A549 (cell line): ENCODE data around the gene PCGF6. TPM values are rescaled to one million over a fixed set of nuclear protein-coding genes. Genes with fewer than 3 reads are reported as not detected.

ENCODE experiments used
- BHLHE40 ChIP-seq: IDR thresholded peaks from 2 replicates; pipeline ENCODE4 v1.6.1; 2012; ENCODE audit warnings: low read depth, low read length, inconsistent platforms
- CBX8 ChIP-seq: fragments of 200-600 bp; sonication (generic); IDR thresholded peaks from 2 replicates; pipeline ENCODE4 v1.6.1; 2016
- CHD2 ChIP-seq: fragments of 150-350 bp; IDR thresholded peaks from 2 replicates; pipeline ENCODE4 v1.6.1; 2014; ENCODE audit warnings: low read length; ENCODE audit not compliant: partially characterized antibody
- CHD4 ChIP-seq: fragments of 200-600 bp; sonication (generic); IDR thresholded peaks from 2 replicates; pipeline ENCODE4 v1.6.1; 2016; ENCODE audit warnings: antibody characterized with exemption, mild to moderate bottlenecking, borderline replicate concordance
- EHMT2 ChIP-seq: fragments of 200-600 bp; sonication (generic); IDR thresholded peaks from 2 replicates; pipeline ENCODE4 v1.6.1; 2016; ENCODE audit warnings: antibody characterized with exemption, low read depth, mild to moderate bottlenecking, moderate library complexity
- EP300 ChIP-seq, 2 experiments: fragments of >200 bp; sonication (Bioruptor Twin); formaldehyde crosslinking; IDR thresholded peaks; 2 replicates in 1 of 2; 3 replicates in 1 of 2; pipeline ENCODE4 v1.6.1; 2016 to 2017
- ESRRA ChIP-seq: fragments of 150-350 bp; IDR thresholded peaks from 2 replicates; pipeline ENCODE4 v1.6.1; 2014; ENCODE audit warnings: mild to moderate bottlenecking, low read length, borderline replicate concordance
- FOSB ChIP-seq: fragments of 250-450 bp; sonication (Bioruptor Pico); IDR thresholded peaks from 2 replicates; pipeline ENCODE4 v1.5.0; 2020; ENCODE audit warnings: mild to moderate bottlenecking, moderate library complexity
- FOSL2 ChIP-seq, 2 experiments: fragments of 450-650 bp in 1 of 2; fragments of >200 bp in 1 of 2; sonication (Bioruptor Twin) in 1 of 2; formaldehyde crosslinking; IDR thresholded peaks; 2 replicates each; pipeline versions ENCODE4 v1.5.0 to v1.6.1; 2016 to 2020; ENCODE audit warnings: mild to moderate bottlenecking in 1 of 2, moderate library complexity in 1 of 2
- HDAC2 ChIP-seq: fragments of 200-600 bp; sonication (generic); IDR thresholded peaks from 2 replicates; pipeline ENCODE4 v1.6.1; 2016
- HOXA7 ChIP-seq: fragments of 250-450 bp; sonication (Bioruptor Pico); IDR thresholded peaks from 2 replicates; pipeline ENCODE4 v1.5.0; 2020; ENCODE audit warnings: mild to moderate bottlenecking, moderate library complexity
- HOXB13 ChIP-seq: fragments of 250-450 bp; sonication (Bioruptor Pico); IDR thresholded peaks from 2 replicates; pipeline ENCODE4 v1.5.0; 2020; ENCODE audit warnings: low read depth, mild to moderate bottlenecking, moderate library complexity
- JUNB ChIP-seq: fragments of >200 bp; sonication (Bioruptor Twin); formaldehyde crosslinking; IDR thresholded peaks from 2 replicates; pipeline ENCODE4 v1.6.1; 2016
- KDM5A ChIP-seq: fragments of 200-600 bp; sonication (generic); IDR thresholded peaks from 2 replicates; pipeline ENCODE4 v1.6.1; 2016; ENCODE audit warnings: antibody characterized with exemption, mild to moderate bottlenecking
- MAFK ChIP-seq: fragments of 450-650 bp; IDR thresholded peaks from 2 replicates; pipeline ENCODE4 v1.6.1; 2014; ENCODE audit not compliant: partially characterized antibody
- MAZ ChIP-seq: fragments of 150-350 bp; IDR thresholded peaks from 2 replicates; pipeline ENCODE4 v1.6.1; 2014; ENCODE audit warnings: antibody characterized with exemption, low read depth, low read length, borderline replicate concordance
- NFE2L2 ChIP-seq: fragments of 150-350 bp; conservative IDR thresholded peaks from 2 replicates; pipeline ENCODE4 v1.6.1; 2014; ENCODE audit warnings: low read length
- NPAS2 ChIP-seq: fragments of 250-450 bp; sonication (Bioruptor Pico); IDR thresholded peaks from 2 replicates; pipeline ENCODE4 v1.8.0; 2022; ENCODE audit warnings: mild to moderate bottlenecking, moderate library complexity, borderline replicate concordance
- NR3C1 ChIP-seq: fragments of >200 bp; sonication (Bioruptor Twin); formaldehyde crosslinking; IDR thresholded peaks from 3 replicates; pipeline ENCODE4 v1.6.1; 2017
- PHF8 ChIP-seq: fragments of 200-600 bp; sonication (generic); IDR thresholded peaks from 2 replicates; pipeline ENCODE4 v1.6.1; 2016; ENCODE audit warnings: low read depth, mild to moderate bottlenecking, antibody characterized with exemption, moderate library complexity, borderline replicate concordance
- POLR2A ChIP-seq: IDR thresholded peaks from 2 replicates; pipeline ENCODE4 v1.6.1; 2012; ENCODE audit warnings: mild to moderate bottlenecking, low read length
- RAD21 ChIP-seq, 2 experiments: fragments of >200 bp in 1 of 2; sonication (Bioruptor Twin) in 1 of 2; formaldehyde crosslinking in 1 of 2; IDR thresholded peaks in 1 of 2; conservative IDR thresholded peaks in 1 of 2; 2 replicates in 1 of 2; 3 replicates in 1 of 2; pipeline ENCODE4 v1.6.1; 2012 to 2018; ENCODE audit warnings: inconsistent platforms in 1 of 2
- RARB ChIP-seq: fragments of 250-450 bp; sonication (Bioruptor Pico); IDR thresholded peaks from 2 replicates; pipeline ENCODE4 v1.8.0; 2021; ENCODE audit warnings: mild to moderate bottlenecking, moderate library complexity
- RCOR1 ChIP-seq: fragments of 150-350 bp; IDR thresholded peaks from 2 replicates; pipeline ENCODE4 v1.6.1; 2014; ENCODE audit warnings: antibody characterized with exemption, low read length, low read depth
- RFX5 ChIP-seq: fragments of 450-650 bp; IDR thresholded peaks from 2 replicates; pipeline ENCODE4 v1.7.1; 2014; ENCODE audit warnings: antibody characterized with exemption, mild to moderate bottlenecking, moderate library complexity
- TP53 ChIP-seq: fragments of 250-450 bp; sonication (Bioruptor Pico); IDR thresholded peaks from 2 replicates; pipeline ENCODE4 v1.5.0; 2021; ENCODE audit warnings: mild to moderate bottlenecking, moderate library complexity
- ZC3H11A ChIP-seq: fragments of 450-650 bp; IDR thresholded peaks from 2 replicates; pipeline ENCODE4 v1.6.1; 2014; ENCODE audit warnings: antibody characterized with exemption, mild to moderate bottlenecking
- polyA plus RNA-seq, 4 experiments: library from polyadenylated mRNA; depleted of rRNA in 3 of 4; stranded (reverse); fragments of >200 nt; fragmentation: RNase III in 1 of 4; extraction: RNeasy Plus Mini Kit Qiagen cat#74134 plus additional on column Dnase treatment in 1 of 4; gene quantifications; 2 replicates in 3 of 4; 3 replicates in 1 of 4; pipeline ENCODE4 v1.2.3, GENCODE V29; 2011 to 2017
- TF ChIP-seq, protein P1 (sequence below): fragments of 250-450 bp; sonication (Bioruptor Pico); IDR thresholded peaks from 2 replicates; pipeline ENCODE4 v1.5.0; 2020; ENCODE audit warnings: low read depth, mild to moderate bottlenecking, moderate library complexity
- TF ChIP-seq, protein P2 (sequence below): IDR thresholded peaks from 2 replicates; pipeline ENCODE4 v1.6.1; 2012; ENCODE audit warnings: low read depth, borderline replicate concordance
- TF ChIP-seq, protein P3 (sequence below): fragments of >200 bp; sonication (Bioruptor Twin); formaldehyde crosslinking; IDR thresholded peaks from 3 replicates; pipeline ENCODE4 v1.5.1; 2016

Gene PCGF6
- polyA plus RNA-seq, 2 of the 4 experiments (the other 2 are of a cell fraction): 11.3 to 17.6 TPM

DNA sequence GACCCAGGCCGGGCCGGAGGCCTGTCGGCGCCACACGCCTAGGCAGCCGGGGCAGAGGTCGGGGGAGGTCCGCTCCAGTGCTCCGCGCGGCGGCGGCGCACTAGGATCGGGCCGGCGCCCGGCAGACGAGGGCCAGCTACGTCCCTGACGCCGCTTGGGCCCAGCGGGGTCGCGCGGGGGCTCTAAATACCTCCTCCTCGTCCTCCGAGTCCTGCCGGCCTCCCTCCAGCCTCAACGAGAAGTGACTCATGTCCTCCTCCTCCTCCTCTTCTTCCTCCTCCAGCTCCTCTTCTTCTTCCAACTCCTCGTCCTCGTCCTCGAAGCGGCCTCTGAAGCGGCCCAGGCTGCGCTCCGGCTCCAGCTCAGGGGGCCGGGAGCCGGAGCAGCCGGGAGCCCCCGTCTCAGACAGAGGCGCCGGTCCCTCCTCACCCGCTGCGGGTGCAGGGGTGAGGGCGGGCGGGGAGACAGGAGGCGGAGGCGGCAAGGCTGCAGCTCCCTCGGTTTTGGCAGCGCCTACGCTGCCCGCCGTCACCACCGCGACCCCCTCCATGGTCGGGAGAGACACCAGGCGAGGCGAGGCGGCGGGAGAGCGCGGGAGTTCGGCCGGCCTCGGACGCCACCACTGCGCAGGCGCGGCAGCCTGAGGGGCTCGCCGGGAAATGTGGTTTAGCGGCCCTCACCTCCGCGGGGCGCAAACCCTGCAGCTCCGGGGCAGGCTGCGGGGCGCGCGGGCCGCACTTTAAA, at the start of gene PCGF6 (continued):
- TF ChIP-seq, protein P1, sequence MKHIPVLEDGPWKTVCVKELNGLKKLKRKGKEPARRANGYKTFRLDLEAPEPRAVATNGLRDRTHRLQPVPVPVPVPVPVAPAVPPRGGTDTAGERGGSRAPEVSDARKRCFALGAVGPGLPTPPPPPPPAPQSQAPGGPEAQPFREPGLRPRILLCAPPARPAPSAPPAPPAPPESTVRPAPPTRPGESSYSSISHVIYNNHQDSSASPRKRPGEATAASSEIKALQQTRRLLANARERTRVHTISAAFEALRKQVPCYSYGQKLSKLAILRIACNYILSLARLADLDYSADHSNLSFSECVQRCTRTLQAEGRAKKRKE (CRISPR knock-in tag): no peak
- TF ChIP-seq CBX8: no peak
- TF ChIP-seq POLR2A: peak; percentile 71
- TF ChIP-seq HOXA7: no peak
- TF ChIP-seq HOXB13 (CRISPR knock-in tag): no peak
- no peak for TF ChIP-seq RCOR1
- TF ChIP-seq JUNB: no peak
- TF ChIP-seq NPAS2 (CRISPR knock-in tag): no peak
- peak; percentile 9; the same call in 1 of the 2 replicates for TF ChIP-seq PHF8
- TF ChIP-seq, protein P2, sequence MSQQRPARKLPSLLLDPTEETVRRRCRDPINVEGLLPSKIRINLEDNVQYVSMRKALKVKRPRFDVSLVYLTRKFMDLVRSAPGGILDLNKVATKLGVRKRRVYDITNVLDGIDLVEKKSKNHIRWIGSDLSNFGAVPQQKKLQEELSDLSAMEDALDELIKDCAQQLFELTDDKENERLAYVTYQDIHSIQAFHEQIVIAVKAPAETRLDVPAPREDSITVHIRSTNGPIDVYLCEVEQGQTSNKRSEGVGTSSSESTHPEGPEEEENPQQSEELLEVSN: peak; percentile 97
- TF ChIP-seq, protein P3, sequence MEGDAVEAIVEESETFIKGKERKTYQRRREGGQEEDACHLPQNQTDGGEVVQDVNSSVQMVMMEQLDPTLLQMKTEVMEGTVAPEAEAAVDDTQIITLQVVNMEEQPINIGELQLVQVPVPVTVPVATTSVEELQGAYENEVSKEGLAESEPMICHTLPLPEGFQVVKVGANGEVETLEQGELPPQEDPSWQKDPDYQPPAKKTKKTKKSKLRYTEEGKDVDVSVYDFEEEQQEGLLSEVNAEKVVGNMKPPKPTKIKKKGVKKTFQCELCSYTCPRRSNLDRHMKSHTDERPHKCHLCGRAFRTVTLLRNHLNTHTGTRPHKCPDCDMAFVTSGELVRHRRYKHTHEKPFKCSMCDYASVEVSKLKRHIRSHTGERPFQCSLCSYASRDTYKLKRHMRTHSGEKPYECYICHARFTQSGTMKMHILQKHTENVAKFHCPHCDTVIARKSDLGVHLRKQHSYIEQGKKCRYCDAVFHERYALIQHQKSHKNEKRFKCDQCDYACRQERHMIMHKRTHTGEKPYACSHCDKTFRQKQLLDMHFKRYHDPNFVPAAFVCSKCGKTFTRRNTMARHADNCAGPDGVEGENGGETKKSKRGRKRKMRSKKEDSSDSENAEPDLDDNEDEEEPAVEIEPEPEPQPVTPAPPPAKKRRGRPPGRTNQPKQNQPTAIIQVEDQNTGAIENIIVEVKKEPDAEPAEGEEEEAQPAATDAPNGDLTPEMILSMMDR: no peak
- no peak for TF ChIP-seq BHLHE40
- no peak for TF ChIP-seq MAZ
- no peak for TF ChIP-seq FOSB
- TF ChIP-seq NR3C1: no peak
- no peak for TF ChIP-seq RAD21 (conservative IDR thresholded peaks at IDR 0.05 in 1 of 2, IDR thresholded peaks at IDR 0.05 in 1 of 2)
- TF ChIP-seq NFE2L2: no peak
- no peak for TF ChIP-seq CHD2
- TF ChIP-seq RFX5: no peak
- no peak for TF ChIP-seq TP53 (CRISPR knock-in tag)
- no peak for TF ChIP-seq KDM5A
- no peak for TF ChIP-seq EHMT2
- no peak for TF ChIP-seq EP300 (IDR thresholded peaks at IDR 0.05)
- no peak for TF ChIP-seq HDAC2
- TF ChIP-seq MAFK: no peak
- TF ChIP-seq FOSL2 (IDR thresholded peaks at IDR 0.05): no peak
- peak; percentile 69 for TF ChIP-seq FOSL2 (CRISPR knock-in tag; IDR thresholded peaks at IDR 0.05)
- TF ChIP-seq CHD4: no peak
- no peak for TF ChIP-seq ESRRA
- TF ChIP-seq ZC3H11A: no peak
- TF ChIP-seq RARB (CRISPR knock-in tag): no peak
